K562 (cell line): ENCODE results near the gene CDIPT. TPM values are rescaled to one million over a fixed set of nuclear protein-coding genes. Genes with fewer than 3 reads are reported as not detected.

Experiments used
- ARID4B ChIP-seq: sonication (generic); formaldehyde crosslinking; IDR thresholded peaks from 2 replicates; pipeline ENCODE4 v1.8.0; 2022; ENCODE audit warnings: mild to moderate bottlenecking, missing genetic modification reagents
- BRD9 ChIP-seq: fragments of 450-650 bp; IDR thresholded peaks from 2 replicates; pipeline ENCODE4 v1.6.1; 2018; ENCODE audit warnings: low read depth; ENCODE audit not compliant: partially characterized antibody
- DMBX1 ChIP-seq: fragments of 250-450 bp; sonication (Bioruptor Pico); IDR thresholded peaks from 2 replicates; pipeline ENCODE4 v1.8.0; 2022; ENCODE audit warnings: inconsistent platforms, mild to moderate bottlenecking, moderate library complexity, borderline replicate concordance
- ESRRA ChIP-seq: fragments of 450-650 bp; IDR thresholded peaks from 2 replicates; pipeline ENCODE4 v1.6.1; 2014; ENCODE audit warnings: low read depth, mild to moderate bottlenecking, moderate library complexity, borderline replicate concordance
- GABPB1 ChIP-seq: sonication (generic); formaldehyde crosslinking; IDR thresholded peaks from 2 replicates; pipeline ENCODE4 v1.8.0; 2022; ENCODE audit warnings: mild to moderate bottlenecking, missing genetic modification reagents
- KDM5B ChIP-seq: fragments of 200-600 bp; sonication (generic); IDR thresholded peaks from 2 replicates; pipeline ENCODE4 v1.6.1; 2012; ENCODE audit warnings: low read depth, mild to moderate bottlenecking, moderate library complexity, low read length, control low read depth, inconsistent platforms; ENCODE audit not compliant: insufficient replicate concordance
- NEUROD1 ChIP-seq: fragments of 150-350 bp; IDR thresholded peaks from 2 replicates; pipeline ENCODE4 v1.6.1; 2014; ENCODE audit warnings: borderline replicate concordance, low read length, low read depth; ENCODE audit not compliant: partially characterized antibody
- NR2C2 ChIP-seq, 2 experiments: fragments of 200-800 bp in 1 of 2; sonication (Bioruptor generic) in 1 of 2; sonication (generic) in 1 of 2; formaldehyde crosslinking in 1 of 2; IDR thresholded peaks; 2 replicates each; pipeline versions ENCODE4 v1.6.1 to v1.8.0; 2016 to 2022; ENCODE audit warnings: mild to moderate bottlenecking in 1 of 2, missing compliant biosample characterization in 1 of 2, missing genetic modification characterization in 1 of 2, missing genetic modification reagents in 1 of 2
- SMARCE1 ChIP-seq: fragments of 450-650 bp; IDR thresholded peaks from 2 replicates; pipeline ENCODE4 v1.7.1; 2016; ENCODE audit warnings: mild to moderate bottlenecking
- TEAD2 ChIP-seq: fragments of 450-650 bp; IDR thresholded peaks from 2 replicates; pipeline ENCODE4 v1.6.1; 2016; ENCODE audit warnings: missing genetic modification characterization, control low read depth, missing compliant biosample characterization
- ZHX1 ChIP-seq: fragments of 150-350 bp; conservative IDR thresholded peaks from 2 replicates; pipeline ENCODE4 v1.6.1; 2014; ENCODE audit warnings: low read length
- ZNF431 ChIP-seq: sonication (generic); formaldehyde crosslinking; IDR thresholded peaks from 2 replicates; pipeline ENCODE4 v1.8.0; 2022; ENCODE audit warnings: mild to moderate bottlenecking, missing genetic modification reagents
- ZNF592 ChIP-seq: fragments of 450-650 bp; IDR thresholded peaks from 2 replicates; pipeline ENCODE4 v1.6.1; 2017; ENCODE audit warnings: antibody characterized with exemption, mild to moderate bottlenecking
- polyA plus RNA-seq, 8 experiments: library from polyadenylated mRNA; depleted of rRNA in 4 of 8; stranded (reverse) in 5 of 8; unstranded in 3 of 8; fragments of >200 nt; fragmentation: Nextera tagmentation in 2 of 8; fragmentation: Illumina TruSeq in 1 of 8; extraction: Ambion mirVana in 2 of 8; extraction: Trizol in 1 of 8; gene quantifications; 2 replicates each; pipeline versions ENCODE4 v1.2.1 to v1.2.3, GENCODE V29; 2011 to 2014; ENCODE audit warnings: inconsistent platforms in 1 of 8, missing spikeins in 1 of 8
- total RNA-seq, 7 experiments: library from RNA; depleted of rRNA in 6 of 7; stranded (reverse); fragments of >200 nt in 6 of 7; fragmentation: Illumina TruSeq in 2 of 7; extraction: Trizol in 2 of 7; gene quantifications; 2 replicates each; pipeline versions ENCODE4 v1.2.1 to v1.2.3, GENCODE V29; 2011 to 2021; ENCODE audit warnings: low replicate concordance in 1 of 7

The CDIPT gene
- total and polyA plus RNA-seq, 9 of the 15 experiments (the other 6 are each of a cell fraction or from before 2014, with no cell fraction given), result 1.3 to 37.0 (median 23.0) TPM

- no peak for TF ChIP-seq SMARCE1
- no peak for TF ChIP-seq ZNF431 (CRISPR knock-in tag)
- TF ChIP-seq ZHX1, result no peak
- TF ChIP-seq BRD9, result no peak
- TF ChIP-seq GABPB1, result peak; percentile 36; the same call in 1 of the 2 replicates
- no peak for TF ChIP-seq ZNF592
- TF ChIP-seq NR2C2 (CRISPR knock-in tag; IDR thresholded peaks at IDR 0.05), result no peak
- TF ChIP-seq NR2C2 (tag; IDR thresholded peaks at IDR 0.05), result no peak
- no peak for TF ChIP-seq ESRRA
- no peak for TF ChIP-seq NEUROD1
- TF ChIP-seq DMBX1, result no peak
- no peak for TF ChIP-seq ARID4B
- no peak for TF ChIP-seq KDM5B
- no peak for TF ChIP-seq TEAD2 (tag)
Observed at GRCh38 chr16:29848420-29849297, 14.4 kb downstream of the CDIPT start (continued).
